ENCODE data around the gene CBFB. TPM values are rescaled to one million over a fixed set of nuclear protein-coding genes. Genes with fewer than 3 reads are reported as not detected.

Gene CBFB
- total and polyA plus RNA-seq, 9 of the 15 experiments (the other 6 are each of a cell fraction or from before 2014, with no cell fraction given): 22.0 to 112 (median 66.5) TPM

GRCh38 chr16:67109407-67110135 is 80.6 kb downstream of the CBFB start, which contains the start of gene PHAF1 (continued):
- TF ChIP-seq KDM5B (IDR thresholded peaks at IDR 0.05; ENCODE audit: insufficient replicate concordance, low read depth, low read length) (peak; percentile 83), NR4A1 (CRISPR knock-in tag; IDR thresholded peaks at IDR 0.05) (0 out of 2 replicates have a peak, but pooled peaks have one; percentile 51), NR4A1 (tag; IDR thresholded peaks at IDR 0.05) (no peak), FUS (optimal IDR thresholded peaks at IDR 0.05; ENCODE audit: low read depth, low read length) (peak; percentile 33), EP400 (IDR thresholded peaks at IDR 0.05) (peak; percentile 29; the same call in 1 of the 2 replicates), JUND (IDR thresholded peaks at IDR 0.05; ENCODE audit: borderline replicate concordance, low read depth, low read length) (no peak), JUND (tag; IDR thresholded peaks at IDR 0.05; ENCODE audit: borderline replicate concordance, low read depth, low read length) (0 out of 3 replicates have a peak, but pooled peaks have one; percentile 41), HNRNPLL (IDR thresholded peaks at IDR 0.05; ENCODE audit: low read depth, low read length, poor library complexity, severe bottlenecking) (peak; percentile 77), SMARCA5 (IDR thresholded peaks at IDR 0.05) (0 out of 2 replicates have a peak, but pooled peaks have one; percentile 18), NFE2 (IDR thresholded peaks at IDR 0.05; ENCODE audit: low read depth) (no peak), CBX8 (IDR thresholded peaks at IDR 0.05; ENCODE audit: borderline replicate concordance, extremely low read depth, low read depth, low read length, poor library complexity, severe bottlenecking) (no peak), SRSF3 (IDR thresholded peaks at IDR 0.05; ENCODE audit: insufficient read depth, low read length) (no peak), ETS2 (tag; IDR thresholded peaks at IDR 0.05; ENCODE audit: borderline replicate concordance, poor library complexity, severe bottlenecking) (no peak), MAFK (IDR thresholded peaks at IDR 0.05; ENCODE audit: low read length) (peak; percentile 1; the same call in 1 of the 2 replicates), CGGBP1 (CRISPR knock-in tag; IDR thresholded peaks at IDR 0.05) (peak; percentile 12; the same call in 1 of the 2 replicates), ERF (CRISPR knock-in tag; IDR thresholded peaks at IDR 0.05) (no peak), PHF20 (IDR thresholded peaks at IDR 0.05; ENCODE audit: partially characterized antibody) (peak; percentile 68), MYNN (IDR thresholded peaks at IDR 0.05) (no peak), MYNN (CRISPR knock-in tag; IDR thresholded peaks at IDR 0.05) (no peak), GATAD2B (IDR thresholded peaks at IDR 0.05; ENCODE audit: borderline replicate concordance) (no peak)
- TF ChIP-seq, protein P1, sequence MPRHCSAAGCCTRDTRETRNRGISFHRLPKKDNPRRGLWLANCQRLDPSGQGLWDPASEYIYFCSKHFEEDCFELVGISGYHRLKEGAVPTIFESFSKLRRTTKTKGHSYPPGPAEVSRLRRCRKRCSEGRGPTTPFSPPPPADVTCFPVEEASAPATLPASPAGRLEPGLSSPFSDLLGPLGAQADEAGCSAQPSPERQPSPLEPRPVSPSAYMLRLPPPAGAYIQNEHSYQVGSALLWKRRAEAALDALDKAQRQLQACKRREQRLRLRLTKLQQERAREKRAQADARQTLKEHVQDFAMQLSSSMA (CRISPR knock-in tag; IDR thresholded peaks at IDR 0.05): no peak
- TF ChIP-seq, protein P2, sequence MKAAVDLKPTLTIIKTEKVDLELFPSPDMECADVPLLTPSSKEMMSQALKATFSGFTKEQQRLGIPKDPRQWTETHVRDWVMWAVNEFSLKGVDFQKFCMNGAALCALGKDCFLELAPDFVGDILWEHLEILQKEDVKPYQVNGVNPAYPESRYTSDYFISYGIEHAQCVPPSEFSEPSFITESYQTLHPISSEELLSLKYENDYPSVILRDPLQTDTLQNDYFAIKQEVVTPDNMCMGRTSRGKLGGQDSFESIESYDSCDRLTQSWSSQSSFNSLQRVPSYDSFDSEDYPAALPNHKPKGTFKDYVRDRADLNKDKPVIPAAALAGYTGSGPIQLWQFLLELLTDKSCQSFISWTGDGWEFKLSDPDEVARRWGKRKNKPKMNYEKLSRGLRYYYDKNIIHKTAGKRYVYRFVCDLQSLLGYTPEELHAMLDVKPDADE (conservative IDR thresholded peaks at IDR 0.05; ENCODE audit: control insufficient read depth, low read depth, low read length): no peak
- TF ChIP-seq, protein P3, sequence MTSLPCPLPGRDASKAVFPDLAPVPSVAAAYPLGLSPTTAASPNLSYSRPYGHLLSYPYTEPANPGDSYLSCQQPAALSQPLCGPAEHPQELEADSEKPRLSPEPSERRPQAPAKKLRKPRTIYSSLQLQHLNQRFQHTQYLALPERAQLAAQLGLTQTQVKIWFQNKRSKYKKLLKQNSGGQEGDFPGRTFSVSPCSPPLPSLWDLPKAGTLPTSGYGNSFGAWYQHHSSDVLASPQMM (CRISPR knock-in tag; IDR thresholded peaks at IDR 0.05): no peak
